GM18508 (cell line): ENCODE measurements around the gene RXYLT1.

Experiments
- ATAC-seq: cut with Tn5 transposase; IDR thresholded peaks from one replicate; pipeline ENCODE4 v1.9.1; 2021; ENCODE audit warnings: moderate number of reproducible peaks; ENCODE audit not compliant: insufficient read depth, unreplicated experiment

Gene RXYLT1

GRCh38 chr12:63795944-63796343 is 16.2 kb downstream of the RXYLT1 start:
- no peak for ATAC-seq

DNA sequence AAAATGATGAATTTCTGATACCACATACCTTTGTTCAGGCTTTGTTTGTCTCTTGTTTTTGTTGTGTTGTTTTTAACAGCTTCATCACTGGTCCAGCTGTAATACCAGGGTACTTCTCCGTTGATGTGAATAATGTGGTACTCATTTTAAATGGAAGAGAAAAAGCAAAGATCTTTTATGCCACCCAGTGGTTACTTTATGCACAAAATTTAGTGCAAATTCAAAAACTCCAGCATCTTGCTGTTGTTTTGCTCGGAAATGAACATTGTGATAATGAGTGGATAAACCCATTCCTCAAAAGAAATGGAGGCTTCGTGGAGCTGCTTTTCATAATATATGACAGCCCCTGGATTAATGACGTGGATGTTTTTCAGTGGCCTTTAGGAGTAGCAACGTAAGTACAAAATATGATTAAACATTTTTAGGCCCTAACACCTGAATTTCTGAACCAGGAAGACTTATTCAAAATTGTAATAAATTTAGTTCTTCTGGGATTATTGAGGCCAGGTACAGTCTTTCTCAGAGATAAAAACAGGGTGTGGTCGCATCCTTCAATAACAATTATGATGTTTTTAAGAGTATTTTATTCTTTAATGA is 22.4 kb downstream of the RXYLT1 start:
- ATAC-seq: no peak

DNA sequence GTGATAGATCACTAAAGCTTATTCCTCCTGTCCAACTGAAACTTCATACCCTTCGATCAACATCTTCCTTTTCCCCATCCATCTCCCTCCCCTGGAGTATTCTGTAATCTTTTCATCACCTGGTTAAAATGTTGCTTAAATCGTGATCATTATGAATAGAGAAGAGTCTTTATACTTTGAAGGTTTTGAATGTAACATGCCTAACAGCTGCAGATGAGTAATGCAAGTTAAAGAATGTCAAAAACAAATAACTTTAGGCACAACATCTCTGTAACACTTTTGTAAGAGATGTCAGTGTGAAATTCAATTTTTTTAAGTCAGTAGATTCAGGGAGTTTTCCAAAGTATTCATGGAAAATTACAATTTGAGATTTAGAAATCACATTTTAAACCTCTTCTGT is 25.0 kb downstream of the RXYLT1 start:
- no peak for ATAC-seq

- ATAC-seq: no peak
Measured at GRCh38 chr12:63805704-63806672, 26.3 kb downstream of the RXYLT1 start.

- ATAC-seq: no peak
Measured at GRCh38 chr12:63808631-63809030, 28.9 kb downstream of the RXYLT1 start.

DNA sequence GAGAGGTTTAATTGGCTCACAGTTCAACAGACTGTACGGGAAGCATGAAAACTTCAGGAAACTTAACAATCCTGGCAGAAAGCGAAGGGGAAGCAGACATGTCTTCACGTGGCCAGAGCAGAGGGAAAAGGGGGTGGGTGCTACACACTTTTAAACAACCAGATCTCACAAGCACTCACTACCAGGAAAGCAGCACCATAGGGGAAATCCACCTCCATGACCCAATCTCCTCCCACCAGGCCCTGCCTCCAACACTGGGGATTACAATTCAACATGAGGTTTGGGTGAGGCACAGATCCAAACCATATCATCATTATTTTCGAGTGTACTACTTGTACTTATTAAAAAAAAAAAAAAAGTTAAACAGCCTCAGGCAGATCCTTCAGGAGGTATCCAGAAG is 29.9 kb downstream of the RXYLT1 start:
- ATAC-seq: no peak

GRCh38 chr12:63811334-63811733 is 31.6 kb downstream of the RXYLT1 start:
- ATAC-seq: no peak

DNA sequence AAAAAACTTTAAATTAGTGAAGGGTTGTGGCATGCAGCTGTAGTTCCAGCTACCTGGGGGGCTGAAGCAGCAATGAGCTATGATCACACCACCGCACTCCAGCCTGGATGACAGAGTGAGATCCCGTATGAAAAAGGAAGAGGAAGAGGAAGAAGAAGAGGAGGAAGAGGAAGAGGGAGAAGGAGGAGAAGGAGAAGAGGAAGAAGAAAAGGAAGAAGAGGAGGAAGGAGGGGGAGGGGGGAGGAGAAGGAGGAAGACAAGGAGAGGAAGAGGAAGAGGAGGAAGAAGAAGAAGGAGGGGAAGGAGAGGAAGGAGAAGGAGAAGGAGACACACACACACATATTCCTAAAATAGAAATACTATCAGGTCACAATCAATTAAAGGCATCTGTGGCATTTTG is 32.0 kb downstream of the RXYLT1 start:
- no peak for ATAC-seq

GRCh38 chr12:63814146-63814772 is 34.5 kb downstream of the RXYLT1 start:
- no peak for ATAC-seq

DNA sequence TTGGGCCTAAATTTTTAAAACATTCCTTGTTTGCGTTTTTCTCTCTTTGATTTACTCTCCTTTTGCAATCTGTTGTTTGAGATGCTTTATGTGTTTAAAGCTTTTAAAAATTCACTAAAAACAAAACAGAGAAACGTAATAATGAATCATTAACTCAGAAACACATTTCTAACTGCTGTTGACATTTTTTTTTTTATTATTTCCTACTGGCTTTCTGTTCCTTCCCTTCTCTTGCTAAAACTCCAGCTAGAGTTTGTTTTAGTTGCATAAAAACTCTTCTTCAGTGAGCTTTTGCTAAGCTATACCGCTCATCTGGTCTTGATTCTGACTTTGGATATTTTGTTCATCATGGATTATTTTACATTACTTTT is 35.8 kb downstream of the RXYLT1 start:
- ATAC-seq: no peak

DNA sequence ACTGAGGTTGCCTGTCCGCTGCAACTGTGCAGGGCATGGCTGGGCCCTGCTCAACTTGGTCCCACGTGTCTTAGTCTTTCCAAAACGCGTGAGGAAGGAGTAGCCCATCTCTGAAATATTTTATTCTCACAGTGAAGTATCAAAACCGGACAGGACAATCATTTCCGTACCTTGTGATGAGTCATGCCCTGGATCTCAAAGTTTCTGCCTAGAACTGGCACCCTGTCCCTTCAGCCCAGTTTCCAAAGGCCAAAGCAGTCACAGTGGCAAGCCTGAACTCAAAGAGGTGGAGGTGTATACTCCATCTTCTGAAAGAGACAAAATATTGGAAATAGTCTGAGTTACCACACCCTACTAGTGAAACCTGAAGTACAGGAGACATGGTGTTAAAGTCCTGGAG is 36.3 kb downstream of the RXYLT1 start:
- no peak for ATAC-seq

DNA sequence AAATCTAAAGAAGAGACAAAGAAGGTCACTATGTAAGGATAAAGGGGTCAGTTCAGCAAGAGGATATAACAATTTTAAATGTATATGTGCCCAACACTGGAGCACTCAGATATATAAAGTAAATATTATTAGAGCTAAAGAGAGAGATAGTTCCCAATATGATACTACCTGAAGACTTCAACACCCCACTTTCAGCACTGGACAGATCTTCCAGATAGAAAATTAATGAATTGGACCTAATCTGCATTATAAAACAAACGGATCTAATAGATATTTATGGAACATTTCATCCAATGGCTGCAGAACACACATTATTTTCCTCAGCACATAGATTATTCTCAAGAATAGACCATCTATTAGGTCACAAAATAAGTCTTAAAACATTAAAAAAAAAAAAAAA is 40.7 kb downstream of the RXYLT1 start:
- ATAC-seq: no peak

DNA sequence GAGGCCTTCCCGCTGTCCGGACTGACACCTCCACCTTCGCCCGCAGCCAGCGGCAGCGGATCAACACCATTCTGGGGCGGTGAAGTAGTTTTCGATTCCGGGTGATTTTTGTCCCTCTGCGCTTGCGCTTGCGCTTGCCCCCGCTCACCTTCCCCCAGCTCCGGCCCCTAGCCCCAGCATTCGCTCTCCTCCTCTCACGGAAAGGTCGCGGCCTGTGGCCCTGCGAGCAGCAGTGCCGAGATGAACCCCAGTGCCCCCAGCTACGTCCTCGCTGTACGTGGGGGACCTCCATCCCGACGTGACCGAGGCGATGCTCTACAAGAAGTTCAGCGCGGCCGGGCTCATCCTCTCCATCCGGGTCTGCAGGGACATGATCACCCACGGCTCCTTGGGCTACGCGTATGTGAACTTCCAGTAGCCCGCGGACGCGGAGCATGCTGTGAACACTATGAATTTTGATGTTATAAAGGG is 42.1 kb downstream of the RXYLT1 start:
- ATAC-seq: no peak

DNA sequence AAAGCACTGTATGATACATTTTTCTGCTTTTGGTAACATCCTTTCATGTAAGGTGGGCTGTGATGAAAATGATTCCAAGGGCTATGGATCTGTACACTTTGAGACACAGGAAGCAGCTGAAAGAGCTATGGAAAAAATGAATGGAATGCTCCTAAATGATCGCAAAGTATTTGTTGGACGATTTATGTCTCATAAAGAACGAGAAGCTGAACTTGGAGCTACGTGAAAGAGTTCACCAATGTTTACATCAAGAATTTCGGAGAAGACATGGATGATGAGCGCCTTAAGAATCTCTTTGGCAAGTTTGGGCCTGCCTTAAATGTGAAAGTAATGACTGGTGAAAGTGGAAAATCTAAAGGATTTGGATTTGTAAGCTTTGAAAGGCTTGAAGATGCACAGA is 42.6 kb downstream of the RXYLT1 start:
- no peak for ATAC-seq

GRCh38 chr12:63823040-63823439 is 43.3 kb downstream of the RXYLT1 start:
- ATAC-seq: no peak

- peak; percentile 75 for ATAC-seq
Measured at GRCh38 chr12:63826006-63826585, 46.4 kb downstream of the RXYLT1 start.

DNA sequence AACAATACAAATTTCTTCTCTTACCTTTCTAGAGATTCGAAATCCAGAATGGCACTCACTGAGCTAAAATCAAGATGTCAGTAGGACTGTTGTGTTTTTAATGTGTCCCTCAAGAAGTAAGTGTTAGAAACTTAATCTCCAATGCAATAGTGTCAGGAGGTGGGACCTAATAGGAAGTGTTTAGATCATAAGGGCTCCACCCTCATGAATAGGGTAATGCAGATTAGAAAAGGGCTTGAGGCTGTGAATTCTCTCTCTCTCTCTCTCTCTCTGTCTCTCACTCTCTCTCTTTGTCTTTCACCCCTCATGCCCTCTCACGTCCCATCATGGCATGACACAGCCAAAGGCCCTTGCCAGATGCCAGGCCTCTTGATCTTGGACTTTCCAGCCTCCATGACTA is 49.2 kb downstream of the RXYLT1 start:
- ATAC-seq: no peak

GRCh38 chr12:63836046-63836445 is 56.3 kb downstream of the RXYLT1 start:
- no peak for ATAC-seq

- no peak for ATAC-seq
Measured at GRCh38 chr12:63836936-63837335, 57.2 kb downstream of the RXYLT1 start.

DNA sequence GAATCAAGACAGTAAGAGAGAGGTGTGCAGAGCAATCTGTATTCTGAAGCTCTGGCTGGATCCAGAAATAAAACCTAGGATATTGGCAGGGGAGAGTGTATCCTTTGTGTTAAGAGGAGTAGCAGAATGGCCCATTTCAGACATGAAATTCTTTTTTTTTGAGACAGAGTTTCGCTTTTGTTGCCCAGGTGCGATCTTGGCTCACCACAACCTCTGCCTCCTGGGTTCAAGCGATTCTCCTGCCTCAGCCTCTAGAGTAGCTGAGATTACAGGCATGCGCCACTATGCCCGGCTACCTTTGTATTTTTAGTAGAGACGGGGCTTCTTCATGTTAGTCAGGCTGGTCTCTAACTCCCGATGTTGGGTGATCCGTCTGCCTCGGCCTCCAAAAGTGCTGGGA is 58.7 kb downstream of the RXYLT1 start:
- no peak for ATAC-seq

DNA sequence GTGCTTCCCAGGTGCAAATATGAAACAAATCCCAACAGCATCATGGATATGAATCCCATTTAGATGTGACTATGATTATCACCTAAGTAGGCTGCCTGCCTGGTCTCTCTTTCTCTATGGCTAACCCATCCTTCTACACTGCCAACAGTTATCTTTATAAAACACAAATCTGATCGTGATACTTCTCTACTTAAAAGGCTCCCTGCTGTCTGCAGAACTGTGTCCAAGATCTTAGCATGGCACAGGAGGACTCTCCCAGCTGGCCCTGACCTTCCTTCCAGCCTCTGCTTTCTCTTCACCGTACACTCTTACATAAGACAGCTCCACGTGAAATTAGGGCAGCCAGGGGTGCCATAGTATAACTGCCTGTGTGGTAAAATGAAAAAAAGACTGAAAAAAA is 61.3 kb downstream of the RXYLT1 start:
- ATAC-seq: no peak
